CD4-positive, alpha-beta T cell treated with Interleukin-6 for 4 hours (primary cell): Measurements from ENCODE around the gene CEP97.
A peak's percentile ranks its signal among the peaks of the same experiment; 100 is the strongest.

Experiments
- DNase-seq: peaks from one replicate; pipeline ENCODE4 v3.0.0-alpha.2; 2020; ENCODE audit warnings: mixed read lengths

CEP97 gene

DNA sequence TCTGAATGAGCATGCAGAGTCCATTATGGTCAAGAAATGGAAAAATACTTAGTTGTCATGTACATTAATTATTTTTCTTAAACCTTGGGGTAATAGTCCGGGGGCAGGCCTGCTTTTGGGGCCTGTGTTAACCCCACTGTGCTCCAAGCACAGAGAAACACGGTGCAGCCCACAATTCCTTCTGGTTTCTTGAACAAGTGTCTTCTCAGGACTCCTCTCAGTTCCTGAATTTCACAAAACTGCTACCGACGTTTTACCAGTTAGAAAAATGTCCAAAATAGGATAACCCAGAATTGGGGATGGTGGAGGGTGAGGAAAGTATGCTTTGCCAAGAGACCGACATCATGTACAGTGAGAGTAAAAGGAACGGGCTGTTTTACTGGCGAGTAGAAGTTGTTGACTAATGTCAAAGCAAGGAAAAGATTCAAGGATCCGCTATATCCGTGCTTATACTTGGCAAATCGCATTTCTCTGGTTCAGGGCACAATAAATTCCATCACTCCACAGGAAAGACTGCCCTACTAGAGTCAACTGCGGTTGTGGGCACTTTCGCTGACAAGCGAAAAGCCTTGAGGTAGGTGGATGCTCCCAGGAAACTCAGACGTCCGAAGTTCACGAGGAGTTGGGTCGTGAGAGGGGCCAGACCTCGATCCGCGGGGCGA lies 54.1 kb downstream of the CEP97 start:
- DNase-seq = no peak

DNA sequence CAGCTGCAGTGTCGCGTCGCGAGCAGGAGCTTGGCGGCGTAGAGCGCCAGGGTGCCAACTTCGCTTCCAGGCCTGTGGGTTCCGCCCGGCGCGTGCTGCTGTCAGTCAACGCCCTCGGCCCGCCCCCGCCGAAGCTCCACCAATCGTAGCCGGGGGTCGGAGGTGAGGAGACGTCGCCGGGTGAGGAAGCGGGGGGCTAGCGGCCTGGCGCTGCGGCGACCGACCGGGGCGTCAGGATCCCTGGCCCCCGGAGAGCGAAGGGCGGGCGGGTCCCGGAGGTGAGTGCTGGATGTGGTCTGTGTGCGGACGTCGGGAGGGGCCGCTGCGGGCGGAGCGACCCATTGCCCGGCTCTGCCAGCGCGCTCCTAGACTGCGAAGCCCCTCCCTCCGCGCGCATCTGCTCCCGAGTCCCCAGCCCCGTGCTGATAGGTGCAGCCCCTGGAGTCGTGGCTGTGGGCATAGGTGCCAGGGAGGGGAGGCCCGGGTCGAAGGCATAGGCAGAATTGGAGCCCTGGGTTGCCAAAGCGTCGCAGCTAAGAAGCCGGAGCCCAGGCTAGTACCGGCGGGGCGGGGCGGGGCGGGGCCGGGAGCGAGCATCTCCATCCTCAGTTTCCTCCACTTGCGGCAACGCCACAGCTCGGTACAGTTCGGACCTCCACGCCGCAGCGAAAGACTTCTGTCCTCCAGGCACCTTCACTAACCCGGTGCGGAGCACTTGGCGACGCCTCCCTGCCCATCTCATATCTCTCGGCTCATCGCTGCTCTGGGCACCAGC lies 54.8 kb downstream of the CEP97 start, which contains the start of gene NXPE3:
Gene NXPE3 (plus strand): TSS at position 165 of the 775 bp plus-strand sequence. CDS start 6,386 bp downstream, outside the sequence.
- peak; percentile 95 for DNase-seq

DNA sequence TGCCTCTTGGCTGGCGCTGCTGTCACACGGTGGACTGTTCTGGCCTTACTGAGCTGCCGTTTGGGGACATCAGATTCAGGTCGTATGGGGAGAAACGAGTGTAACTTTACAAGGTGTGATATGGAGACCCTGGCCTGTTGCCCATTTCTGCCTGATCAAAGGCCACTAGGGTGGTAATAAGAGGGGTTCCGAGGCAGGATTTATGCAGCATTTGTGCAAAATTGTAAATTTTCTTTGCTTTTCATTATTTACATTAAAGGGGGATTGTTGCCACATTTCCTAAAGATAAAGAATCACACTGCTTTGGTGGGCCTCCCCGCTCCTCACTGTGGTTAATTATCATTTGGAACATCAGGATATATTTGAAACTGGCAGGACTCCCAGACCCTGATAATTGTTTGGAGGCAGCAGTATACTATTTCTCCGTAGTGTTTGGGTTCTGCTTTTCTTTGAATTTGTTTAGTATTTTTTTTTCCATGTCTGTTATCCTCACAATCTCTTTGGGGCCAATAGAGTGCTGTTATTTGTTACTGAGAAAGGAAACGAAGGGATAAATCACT lies 55.5 kb downstream of the CEP97 start:
- DNase-seq = no peak

DNA sequence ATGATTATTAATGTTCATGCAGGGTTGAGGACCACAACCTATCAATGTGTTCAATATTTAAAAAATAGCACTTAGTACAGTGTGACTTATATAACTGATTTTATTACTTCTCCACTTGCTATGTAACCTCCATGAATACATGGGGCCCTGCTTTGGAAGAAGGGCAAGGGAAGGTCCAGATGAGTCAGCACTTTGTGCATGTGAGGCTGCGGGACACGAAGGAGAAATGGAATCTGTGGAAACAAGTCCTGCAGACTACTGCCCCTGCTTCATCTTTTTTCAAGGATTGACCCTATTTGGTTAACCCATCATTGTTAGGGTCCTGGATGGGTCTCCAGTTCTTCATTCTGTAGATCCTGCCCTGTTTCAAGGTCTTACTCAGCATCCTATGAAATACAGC lies 56.2 kb downstream of the CEP97 start:
- no peak for DNase-seq

DNA sequence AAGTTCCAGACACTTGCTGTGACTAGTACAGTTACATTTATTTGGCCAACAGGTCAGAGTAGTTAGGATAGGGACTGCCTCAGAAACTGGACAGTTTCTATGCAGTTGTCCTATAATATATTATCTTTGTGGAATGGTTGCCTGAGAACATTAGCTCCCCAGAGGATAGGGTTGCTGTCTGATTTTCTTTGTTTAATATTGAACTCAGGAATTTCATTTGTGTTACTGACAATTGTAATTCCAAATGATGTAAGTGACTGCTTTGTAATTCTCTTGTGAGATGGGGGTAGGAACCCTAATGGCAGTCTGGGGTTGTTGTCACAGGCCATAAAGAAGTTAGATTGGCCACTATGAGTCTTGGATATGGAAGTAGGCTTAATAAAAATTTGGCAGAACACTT lies 56.8 kb downstream of the CEP97 start:
- DNase-seq = no peak

DNA sequence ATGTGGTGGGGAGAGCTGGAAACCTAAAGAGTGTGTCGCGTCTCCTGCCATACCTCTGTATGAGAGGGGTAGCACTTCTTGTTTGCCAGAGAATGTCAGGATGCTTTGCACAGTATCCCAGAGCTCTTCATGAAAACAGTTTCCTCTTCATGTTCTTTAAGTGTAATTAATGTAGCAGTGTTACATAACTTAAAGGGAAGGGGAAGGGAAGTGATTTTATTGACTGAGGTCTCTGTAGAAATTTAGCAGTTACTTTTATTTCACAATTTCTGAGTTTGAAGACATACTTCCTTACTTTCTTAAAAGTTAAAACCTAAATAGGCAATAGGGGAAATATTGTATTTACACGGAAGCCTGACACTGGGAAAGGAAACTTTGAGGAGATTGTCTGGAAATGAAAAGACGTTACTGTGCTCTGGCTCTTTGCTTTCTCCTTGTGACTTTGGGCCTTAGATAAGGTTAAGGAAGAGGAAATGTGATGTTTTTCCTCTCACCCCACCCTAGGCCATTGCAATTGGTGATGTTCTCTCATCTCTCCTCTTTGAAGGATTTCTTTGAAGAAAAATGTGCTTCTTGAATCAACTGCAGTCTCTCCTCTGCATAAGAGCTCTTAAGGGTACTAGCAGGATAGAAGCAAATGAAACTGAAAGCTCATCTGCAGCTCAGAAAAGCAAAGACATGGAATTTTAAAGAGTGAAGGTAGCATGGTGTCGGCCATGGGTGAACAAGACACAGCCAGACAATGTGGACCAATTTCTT lies 60.6 kb downstream of the CEP97 start:
- peak; percentile 27 for DNase-seq

DNA sequence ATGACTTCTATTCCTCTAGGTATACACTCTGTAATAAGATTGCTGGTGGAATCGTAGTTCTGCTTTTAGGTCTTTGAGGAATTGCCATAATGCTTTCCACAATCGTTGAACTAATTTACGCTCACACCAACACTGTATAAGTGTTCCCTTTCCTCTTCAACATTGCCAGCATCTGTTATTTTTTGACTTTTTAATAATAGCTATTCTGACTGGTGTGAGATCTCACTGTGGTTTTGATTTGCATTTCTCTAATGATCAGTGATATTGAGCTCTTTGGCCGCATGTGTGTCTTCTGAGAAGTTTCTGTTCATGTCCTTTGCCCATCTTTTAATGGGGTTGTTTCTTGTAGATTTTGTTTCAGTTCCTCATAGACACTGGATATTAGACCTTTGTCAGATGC lies 67.4 kb downstream of the CEP97 start:
- DNase-seq = no peak

DNA sequence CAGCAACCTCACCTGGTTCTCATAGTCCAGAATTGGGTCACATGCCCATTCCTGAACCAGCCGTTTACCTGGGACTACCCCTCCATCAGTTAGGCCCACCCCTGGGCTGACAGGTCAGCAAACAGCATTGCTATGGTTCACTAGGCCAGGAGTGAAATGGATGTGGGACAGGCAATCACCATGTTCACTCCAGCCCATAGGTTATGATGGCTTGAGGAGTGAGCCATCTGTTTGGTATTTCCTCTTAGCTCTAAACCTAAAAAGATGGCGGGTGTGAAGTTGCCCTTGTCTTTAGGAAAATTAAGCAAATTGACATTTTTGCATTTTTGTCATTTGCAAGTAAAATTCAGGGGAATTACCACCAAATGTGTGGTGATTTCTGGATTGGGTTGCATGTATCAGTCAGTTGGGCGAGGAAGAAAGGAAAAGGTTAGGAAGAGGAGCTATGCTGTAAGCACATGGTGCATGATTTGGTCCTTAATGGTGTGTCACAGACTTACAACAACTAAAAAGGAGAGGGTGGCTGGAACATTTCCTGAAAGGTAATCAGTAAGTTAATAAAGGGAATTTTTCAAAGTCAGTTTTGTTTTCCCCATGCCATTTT lies 71.8 kb downstream of the CEP97 start:
- no peak for DNase-seq

DNA sequence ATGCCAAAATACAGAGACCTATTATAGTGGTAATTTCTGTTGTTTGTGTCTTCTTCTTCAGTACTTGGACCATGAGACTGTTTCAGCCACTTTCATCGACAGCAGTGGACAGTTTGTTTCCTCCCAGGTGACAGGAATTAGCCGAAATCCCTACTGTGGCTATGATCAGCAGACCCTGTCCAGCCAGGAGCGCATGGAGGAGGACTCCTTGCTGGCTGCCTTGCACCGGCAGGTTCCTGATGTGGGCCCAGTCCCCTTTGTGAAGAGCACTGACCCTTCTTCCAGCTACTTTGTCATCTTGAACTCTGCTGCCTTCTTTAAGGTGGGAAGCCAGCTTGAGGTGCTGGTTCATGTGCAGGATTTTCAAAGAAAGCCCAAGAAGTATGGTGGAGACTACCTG lies 76.8 kb downstream of the CEP97 start:
- DNase-seq = no peak

DNA sequence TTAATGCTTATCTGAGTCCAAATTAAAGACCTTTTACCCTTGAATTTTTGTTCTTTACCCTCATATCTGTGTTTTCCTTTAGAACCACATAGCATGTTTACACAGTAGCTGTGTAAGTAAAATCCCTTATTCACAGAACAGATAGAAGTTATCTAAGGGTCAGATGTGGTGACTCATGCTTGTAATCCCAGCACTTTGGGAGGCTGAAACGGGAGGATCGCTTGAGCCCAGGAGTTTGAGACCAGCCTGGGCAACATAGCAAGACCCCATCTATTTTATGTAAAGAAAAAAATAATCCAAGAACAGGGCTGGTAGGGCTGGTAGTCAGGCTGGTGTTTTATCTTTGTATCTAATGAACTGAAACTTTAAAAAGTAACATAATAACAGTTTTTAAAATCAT lies 77.8 kb downstream of the CEP97 start:
- no peak for DNase-seq

DNA sequence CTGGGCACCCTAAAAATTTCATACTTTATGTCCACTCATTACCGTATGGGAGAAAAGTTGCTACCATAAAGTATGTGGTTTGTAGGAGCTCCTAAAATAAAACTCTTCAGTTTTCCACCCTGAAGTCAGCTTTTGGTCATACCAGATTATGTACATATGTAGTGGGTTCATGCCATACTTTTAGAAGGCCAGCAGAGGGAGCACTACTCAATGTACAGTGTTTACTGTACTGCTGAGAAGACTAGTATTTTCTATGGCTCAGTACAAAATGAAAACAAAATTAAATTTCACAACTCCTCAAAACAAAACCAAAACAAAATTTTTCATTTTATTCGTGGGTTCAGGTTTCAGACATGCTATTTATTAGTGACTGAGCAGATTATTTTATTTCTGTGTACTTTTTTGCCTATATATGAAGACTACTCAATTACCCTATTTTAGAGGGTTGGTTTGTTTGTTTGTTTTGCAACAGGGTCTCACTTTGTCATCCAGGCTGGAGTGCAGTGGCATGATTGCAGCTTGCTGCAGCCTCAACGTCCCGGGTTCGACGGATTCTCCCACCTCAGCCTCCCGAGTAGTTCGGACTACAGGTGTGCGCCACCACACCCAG lies 78.9 kb downstream of the CEP97 start:
- peak; percentile 75 for DNase-seq

DNA sequence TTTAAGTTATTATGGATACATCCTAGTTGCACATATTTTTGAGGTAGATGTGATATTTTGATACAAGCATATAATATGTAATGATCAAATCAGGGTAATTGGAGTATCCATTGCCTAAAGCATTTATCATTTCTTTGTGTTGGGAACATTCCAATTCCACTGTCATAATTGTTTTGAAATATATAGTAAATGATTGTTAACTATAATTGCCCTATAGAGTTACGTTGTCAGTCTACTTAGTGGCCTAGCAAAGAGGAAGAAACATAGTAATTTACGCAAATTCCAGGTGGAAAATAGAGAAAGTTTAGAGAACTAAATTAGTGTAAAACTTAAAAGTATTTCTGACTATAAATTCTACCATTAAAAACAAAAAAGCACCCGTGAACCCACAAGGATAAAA lies 79.5 kb downstream of the CEP97 start:
- DNase-seq = no peak

DNA sequence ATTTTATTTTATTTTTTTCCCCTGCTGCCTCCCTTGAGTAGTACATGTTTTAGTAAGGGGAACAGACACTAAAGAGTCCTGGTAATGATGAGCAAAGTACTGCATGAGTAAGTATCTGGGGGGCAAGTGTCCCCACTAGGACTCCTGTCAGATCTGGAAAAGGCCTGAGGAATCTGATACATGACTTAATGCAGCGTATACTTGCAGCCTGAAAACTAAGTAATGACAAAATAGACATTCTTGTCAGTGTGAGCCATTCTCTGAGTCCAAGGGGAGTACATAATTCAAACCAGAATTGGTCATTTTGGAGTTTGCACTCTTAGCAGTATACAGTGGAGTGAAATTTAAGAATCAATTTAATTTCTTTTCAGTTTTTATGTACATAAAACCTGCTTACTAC lies 82.1 kb downstream of the CEP97 start:
- no peak for DNase-seq

DNA sequence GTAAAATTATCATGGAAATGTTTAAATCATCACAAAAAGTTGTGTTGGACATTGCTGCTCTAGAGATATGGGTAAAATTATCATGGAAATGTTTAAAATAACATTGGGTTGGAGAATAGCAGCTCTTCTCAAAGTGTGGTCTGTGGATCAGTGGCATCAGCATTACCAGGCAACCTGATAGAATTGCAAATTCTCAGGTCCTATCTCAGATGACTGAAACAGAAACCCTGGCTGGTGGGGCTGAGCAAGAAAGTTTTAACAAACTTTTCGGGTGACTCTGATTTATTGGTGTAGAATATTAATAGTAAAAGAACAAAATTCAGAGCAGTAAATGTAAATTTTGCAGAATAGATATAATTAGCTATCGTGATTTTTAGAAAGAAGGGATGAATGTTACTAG lies 83.5 kb downstream of the CEP97 start:
- DNase-seq = no peak

DNA sequence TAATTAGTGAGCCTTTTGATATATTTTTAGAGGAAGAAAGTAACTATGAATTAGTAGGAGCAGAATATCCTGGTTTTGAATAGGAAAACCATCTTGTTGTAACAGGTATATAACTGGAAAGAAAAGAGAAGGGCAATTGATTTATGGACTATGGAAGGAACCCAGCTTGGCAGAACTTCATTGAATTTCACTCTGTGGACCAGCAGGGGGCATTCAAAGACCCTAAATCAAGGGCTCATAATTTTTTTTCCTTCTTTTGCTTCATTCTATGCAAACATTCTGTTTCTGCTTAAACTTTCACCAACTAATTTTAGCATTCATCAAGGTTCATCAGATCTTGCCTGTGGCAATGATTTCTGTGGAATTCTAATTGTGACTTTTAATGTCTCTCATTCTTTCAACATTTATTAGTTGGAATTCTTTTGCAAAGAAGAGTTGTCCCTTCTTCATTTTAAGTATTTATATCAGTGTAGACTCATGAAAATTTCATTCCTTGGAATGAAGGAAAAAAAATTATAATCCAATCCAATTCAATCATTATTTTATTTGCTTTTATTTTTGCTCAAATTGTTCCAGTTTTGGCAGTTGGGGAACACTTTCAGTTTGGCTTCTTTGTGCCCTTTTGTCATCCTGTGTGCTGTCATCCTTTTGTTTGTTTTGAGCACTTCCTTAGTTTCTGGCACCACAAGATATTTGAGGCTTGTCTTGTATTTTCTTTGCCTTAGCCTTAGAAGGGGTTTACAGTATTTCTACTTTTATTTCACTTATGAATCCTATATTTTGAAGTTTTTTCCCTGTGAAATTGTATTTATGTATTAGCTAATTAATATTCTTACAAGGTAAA lies 85.0 kb downstream of the CEP97 start:
- peak; percentile 59 for DNase-seq

DNA sequence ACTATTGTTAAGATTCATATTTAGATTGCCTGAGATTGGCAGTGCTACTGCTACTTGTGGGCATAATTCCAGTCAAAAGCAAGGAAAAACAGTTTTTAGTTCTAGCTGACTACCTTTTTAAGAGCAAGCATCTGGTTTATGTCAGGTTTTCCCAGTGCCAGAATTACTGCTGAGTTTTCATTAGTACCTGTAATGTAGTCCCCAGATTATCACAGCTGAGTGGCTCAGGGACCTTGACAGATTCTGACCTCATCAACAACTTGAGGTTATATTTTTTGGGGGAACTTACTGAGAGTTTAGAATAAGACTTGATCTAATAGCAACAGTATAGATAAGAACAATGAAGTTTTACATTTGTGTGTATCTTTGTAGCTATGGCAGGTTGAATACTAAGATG lies 85.6 kb downstream of the CEP97 start:
- no peak for DNase-seq

DNA sequence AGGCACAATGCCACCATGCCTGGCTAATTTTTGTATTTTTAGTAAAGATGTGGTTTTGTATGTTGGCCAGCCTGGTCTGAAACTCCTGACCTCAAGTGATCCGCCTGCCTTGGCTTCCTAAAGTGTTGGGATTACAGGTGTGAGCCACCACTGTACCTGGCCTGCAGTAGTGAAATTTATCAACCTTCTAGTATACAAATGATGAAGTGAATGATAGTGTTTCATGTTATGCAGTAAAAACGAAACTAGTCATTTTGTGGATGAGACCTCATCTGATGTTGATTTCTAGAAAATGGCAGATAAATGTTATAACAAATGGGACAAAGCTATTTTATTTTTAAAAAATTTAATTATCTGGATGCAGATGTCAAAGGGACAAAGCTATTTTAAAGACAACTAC lies 87.5 kb downstream of the CEP97 start:
- DNase-seq = no peak

DNA sequence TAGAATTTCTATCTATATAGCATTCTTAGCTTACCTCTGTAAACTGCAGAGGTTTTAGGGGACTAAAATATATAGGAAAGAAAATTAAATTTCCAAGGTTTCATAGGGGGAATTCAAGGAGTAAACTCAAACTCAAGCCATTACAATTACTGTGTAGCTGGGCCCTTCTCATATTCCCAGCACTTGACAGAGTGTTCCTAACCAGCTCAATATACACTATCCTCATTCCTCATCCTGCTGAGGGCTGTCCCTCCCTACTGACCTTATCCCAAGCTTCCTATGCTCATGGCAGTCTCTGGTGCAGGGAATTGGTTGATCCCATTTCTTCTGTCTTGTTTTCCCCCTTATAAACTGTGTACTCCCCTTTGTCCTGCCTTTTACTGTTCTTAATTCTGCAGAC lies 88.5 kb downstream of the CEP97 start:
- no peak for DNase-seq

DNA sequence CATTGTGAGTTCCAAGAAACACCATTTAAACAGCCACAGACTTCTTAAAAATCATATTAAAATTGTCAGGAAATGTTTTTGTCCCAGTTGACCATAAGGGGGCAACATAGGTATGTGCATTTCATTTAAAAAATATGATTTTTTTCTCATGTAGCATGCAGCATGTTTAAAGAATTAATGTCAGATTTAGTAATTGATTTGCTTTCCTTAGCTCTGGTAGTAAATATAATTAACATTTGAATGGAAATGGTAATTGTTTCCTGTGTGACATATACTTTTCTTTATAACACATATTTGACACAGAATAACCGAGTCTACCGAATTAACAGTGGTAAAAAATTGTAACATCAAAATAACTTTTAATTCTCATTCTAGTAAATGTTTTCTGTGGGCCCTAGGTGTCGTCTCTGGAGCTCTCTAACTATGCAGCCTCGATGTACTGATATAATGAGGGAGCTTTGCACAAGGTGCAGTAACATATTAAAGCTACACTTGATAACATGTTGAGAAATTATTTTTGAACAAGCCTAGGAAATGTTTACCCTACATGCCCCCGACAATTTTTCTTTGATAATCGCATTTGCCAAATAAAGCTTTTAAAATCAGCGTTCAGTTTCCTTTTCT lies 89.5 kb downstream of the CEP97 start:
- no peak for DNase-seq

DNA sequence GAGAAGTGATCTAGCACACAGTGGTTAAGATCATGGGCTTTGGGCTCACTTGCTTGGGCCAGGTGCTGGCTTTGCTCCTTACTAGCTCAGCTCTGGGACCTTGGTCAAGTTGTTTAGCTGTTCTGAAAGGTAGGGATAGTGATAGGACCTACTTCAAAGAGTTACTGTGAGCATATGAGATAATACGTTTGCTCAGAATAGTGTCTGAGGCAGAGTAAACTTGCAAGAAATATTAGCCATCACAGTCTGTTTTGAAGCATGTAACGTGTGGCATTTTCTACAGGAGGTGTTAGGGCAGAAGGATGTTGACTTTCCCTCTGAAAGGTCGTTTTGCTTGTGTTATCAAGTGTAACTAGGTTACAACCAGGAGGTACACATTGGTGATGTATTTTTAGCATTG lies 90.4 kb downstream of the CEP97 start:
- no peak for DNase-seq
